HG03520 (cell line): ENCODE results near the gene URM1.

Source experiments
- ATAC-seq: cut with Tn5 transposase; IDR thresholded peaks from one replicate; pipeline ENCODE4 v1.9.1; 2021; ENCODE audit warnings: mild to moderate bottlenecking, moderate library complexity; ENCODE audit not compliant: unreplicated experiment

The URM1 gene

DNA sequence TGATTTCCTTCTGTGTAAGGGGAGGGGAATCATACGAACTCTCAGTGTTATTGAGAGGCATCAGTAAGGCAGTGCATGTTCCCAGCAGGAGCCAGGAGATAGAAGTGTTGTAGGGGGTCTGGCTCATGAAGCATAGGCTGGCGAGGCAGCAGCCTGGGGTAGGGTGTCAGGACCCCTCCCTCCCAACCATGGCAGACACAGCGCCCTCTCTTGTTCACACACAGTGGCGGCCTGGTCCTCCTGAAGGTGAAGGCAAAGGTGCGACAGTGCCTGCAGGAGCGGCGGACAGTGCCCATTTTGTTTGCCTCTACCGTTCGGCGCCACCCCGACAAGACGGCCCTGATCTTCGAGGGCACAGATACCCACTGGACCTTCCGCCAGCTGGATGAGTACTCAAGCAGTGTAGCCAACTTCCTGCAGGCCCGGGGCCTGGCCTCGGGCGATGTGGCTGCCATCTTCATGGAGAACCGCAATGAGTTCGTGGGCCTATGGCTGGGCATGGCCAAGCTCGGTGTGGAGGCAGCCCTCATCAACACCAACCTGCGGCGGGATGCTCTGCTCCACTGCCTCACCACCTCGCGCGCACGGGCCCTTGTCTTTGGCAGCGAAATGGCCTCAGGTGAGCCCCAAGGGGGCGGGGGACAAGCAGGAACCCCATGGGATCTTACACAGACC lies 26.1 kb upstream of the URM1 start:
- ATAC-seq = no peak

DNA sequence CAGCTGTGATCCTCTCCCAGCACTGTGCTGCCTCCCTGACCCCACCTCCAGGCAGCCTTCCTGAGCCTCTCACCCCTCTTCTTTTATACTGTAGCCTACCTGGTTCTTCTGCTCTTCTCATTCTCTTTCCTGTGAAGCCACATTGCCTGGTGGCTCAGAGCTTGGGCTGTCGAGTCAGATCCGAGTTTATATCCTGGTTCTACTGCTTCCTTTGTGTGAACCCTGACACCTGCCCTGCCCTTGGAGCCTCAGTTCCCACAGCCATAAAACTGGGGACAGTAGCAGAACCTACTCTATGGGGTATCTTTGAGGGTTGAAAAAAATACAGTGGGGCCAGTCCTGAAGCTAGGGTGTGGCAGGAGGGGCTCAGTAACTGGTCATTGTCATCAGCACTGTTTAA lies 22.0 kb upstream of the URM1 start:
- no peak for ATAC-seq

- ATAC-seq = no peak
Observed at GRCh38 chr9:128349772-128350171, 21.4 kb upstream of the URM1 start.

DNA sequence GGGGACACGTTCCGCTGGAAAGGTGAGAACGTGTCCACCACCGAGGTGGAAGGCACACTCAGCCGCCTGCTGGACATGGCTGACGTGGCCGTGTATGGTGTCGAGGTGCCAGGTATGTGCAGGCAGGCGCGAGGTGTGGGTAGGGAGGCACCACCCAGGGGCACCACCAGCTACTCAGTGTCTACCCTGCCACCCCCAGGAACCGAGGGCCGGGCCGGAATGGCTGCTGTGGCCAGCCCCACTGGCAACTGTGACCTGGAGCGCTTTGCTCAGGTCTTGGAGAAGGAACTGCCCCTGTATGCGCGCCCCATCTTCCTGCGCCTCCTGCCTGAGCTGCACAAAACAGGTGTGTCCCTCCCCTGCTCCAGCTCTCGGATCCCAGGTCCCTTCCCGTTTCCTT lies 15.7 kb upstream of the URM1 start:
- ATAC-seq = no peak

- no peak for ATAC-seq
Observed at GRCh38 chr9:128358090-128358489, 13.1 kb upstream of the URM1 start.

DNA sequence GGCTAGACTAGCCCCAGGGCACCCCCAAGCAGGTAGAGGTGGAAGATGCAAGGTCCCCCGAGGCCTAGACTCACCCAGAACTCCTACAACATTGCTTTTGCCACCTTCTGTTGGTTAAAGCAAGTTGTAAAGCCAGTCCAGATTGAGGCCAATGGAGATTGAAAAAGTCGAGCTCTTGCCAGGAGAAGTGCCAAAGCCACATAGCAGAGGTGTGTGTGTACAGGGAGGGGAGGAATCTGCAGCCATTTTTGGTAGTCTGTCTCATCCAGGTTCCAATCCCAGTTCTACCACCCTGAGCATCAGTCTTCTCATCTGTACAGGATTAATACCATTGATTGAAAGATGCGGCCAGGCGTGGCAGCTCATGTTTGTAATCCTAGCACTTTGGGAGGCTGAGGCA lies 12.3 kb upstream of the URM1 start:
- ATAC-seq = no peak

- no peak for ATAC-seq
Observed at GRCh38 chr9:128360826-128361225, 10.3 kb upstream of the URM1 start.

DNA sequence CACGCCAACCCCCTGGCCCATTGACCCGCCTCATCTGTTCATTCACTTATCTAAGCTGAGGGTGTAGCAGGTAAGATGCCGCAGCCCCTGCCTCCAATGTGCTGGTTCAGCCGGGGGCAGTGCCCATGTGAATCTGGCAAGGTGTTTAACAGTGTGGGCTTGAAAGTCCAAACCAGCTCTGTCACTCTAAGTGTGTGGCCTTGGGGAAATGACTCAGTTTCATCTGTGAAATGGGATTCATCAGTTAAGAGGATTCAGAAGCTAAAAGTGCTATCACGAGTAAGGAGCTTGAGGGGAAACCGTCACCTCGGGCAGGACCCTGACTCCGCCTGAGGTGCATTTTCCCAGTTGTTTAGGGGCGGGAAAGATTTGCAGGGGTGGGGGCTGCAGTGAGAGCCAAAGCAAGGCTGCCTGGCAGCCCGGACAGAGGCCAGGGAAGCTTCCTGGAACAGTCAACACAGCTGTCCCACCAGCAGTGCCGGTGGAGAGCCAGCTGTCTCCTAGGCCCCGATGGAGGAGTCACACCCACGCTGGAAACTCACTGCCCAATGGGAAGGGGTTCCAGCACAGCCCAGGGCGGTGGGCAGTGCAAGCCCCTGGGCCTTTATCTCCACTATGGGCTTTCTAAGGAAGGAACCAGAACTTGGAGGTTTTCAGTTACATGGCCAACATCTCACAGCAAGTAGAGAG lies 9.7 kb upstream of the URM1 start:
- ATAC-seq = no peak

DNA sequence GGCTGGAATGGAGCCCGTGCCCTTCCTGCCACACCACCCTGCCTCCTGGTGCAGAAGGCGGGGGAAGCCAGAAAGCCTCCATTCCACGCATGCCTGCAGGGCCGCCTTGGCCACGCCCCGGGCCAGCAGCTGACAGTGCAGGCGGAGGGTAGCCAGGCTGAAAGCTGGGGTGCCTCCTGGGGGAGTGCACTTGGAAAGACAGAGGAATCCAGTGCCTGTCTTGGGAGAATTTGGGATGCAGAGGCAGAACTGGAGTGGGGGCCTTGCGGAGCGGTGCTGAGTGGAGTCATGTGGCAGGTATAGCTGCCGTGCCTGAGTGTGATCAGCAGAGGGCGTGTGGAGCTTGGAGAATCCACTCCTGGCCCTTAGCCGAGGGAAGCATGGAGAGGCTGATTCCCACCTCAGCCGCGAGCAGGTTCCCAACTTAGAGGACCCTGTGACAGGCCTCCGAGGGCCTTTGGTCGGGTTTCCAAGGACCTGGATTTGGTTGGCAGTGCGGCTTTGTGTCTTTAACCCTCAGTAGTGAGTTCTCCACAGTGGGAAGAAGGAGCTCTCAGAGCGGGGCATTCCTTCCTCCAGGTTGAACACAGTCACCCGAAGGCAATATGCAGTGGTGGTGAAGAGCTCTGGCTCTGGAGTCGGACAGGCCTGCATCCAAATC lies 9.1 kb upstream of the URM1 start:
- ATAC-seq = no peak

GRCh38 chr9:128362774-128363173 lies 8.4 kb upstream of the URM1 start:
- no peak for ATAC-seq

DNA sequence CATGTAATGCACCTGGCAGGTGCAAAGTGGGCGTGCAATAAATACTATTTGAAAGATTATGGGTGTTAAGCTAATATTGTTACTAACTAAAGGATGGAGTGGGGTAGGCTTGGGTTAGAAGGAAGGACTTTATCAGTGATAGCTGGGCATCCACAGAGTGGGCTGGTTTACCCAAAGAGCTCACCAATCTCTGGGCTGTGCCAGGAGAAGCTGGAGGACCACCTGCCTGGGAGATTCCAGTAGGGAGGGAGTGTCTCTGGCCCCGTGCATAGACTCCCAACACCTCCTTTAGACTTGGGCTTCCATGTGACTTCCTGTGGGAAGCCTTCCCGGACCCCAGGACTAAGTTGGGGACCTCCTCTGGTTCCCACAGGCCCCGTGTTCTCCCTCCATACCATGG lies 5.6 kb upstream of the URM1 start:
- no peak for ATAC-seq

- no peak for ATAC-seq
Observed at GRCh38 chr9:128369024-128369706, 2.0 kb upstream of the URM1 start.

- ATAC-seq = no peak
Observed at GRCh38 chr9:128370367-128370751, 815 bp upstream of the URM1 start.

- ATAC-seq = no peak
Observed at GRCh38 chr9:128371630-128372117, 500 bp downstream of the URM1 start.

DNA sequence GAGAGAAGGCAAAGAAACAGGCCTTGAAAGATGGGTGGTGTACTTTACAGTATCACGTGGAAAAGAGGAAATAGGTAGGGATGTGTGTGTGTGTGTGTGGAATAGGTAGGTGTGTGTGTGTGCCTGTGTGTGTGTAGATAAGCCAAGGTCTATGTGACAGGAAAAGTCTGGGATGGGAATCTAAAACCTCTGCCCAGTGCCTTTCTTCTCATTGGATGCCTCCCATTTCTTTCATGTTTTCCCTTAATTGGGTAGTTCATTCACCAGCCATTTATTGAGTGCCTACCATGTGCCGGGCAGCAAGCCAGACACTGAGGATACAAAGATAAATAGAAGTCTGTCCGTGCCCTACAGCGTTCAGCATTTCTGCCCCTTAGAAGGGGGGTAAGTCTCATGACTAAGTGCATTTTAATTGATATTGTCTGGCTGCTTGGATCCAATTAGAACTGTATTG lies 1.0 kb downstream of the URM1 start:
- ATAC-seq = no peak

GRCh38 chr9:128372784-128373183 lies 1.6 kb downstream of the URM1 start:
- ATAC-seq = no peak

DNA sequence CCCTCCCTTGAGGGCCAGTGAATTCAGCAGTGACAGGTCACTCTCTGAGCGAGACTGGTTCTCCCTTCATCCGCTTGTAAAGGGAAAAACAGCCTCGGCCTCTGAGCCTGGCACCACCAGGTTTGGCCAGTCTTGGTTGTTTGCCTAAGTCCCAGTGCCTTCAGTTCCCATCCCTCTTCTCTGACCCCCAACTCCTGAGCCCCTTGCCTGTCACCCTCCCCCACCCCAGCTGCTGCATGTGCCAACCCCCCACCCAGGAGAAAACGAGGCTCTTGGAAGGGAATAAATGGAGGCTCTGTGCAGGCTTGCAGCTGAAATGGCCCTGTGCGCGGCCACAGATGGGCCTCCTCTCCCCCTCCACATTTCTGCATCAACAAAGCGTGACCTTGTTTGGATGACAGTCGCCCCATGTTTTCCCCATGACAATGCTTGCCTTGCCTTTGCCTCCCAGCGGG lies 3.1 kb downstream of the URM1 start:
- ATAC-seq = no peak

DNA sequence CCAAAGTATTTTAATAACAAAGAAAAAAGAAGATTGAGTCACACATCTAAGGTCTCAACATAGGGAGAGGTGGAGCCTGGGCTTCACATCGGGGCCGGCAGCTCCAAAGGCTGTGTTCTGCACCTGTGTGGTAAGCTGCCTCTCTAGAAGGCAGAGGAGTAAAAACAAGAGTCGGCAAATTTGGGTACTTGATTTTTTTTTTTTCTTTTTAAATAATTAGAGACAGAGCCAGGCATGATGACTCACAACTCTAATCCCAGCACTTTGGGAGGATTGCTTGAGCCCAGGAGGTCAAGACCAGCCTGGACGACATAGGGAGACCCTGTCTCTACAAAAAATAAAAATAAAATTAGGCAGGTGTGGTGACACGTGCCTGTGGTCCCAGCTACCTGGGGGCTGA lies 4.7 kb downstream of the URM1 start:
- ATAC-seq = no peak

DNA sequence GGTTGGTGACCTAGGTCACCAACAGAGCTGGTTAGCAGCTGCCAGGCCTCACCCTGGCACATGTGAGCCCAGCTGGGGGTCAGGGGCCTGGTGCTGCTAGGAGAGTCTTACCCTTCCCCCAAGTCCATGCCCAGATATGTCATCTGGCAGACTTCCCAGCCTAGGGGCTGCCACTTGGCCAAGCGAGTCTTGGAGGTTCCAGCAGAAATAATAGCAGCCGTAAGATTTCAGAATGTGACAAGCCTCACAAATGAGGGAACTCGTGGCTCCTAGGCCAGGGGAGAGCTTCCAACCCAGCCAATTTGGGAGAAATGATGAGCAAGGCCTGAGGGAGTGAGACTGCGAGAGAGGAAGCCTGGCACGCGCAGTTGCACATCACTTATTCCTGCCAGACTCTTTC lies 11.1 kb downstream of the URM1 start:
- ATAC-seq = no peak

DNA sequence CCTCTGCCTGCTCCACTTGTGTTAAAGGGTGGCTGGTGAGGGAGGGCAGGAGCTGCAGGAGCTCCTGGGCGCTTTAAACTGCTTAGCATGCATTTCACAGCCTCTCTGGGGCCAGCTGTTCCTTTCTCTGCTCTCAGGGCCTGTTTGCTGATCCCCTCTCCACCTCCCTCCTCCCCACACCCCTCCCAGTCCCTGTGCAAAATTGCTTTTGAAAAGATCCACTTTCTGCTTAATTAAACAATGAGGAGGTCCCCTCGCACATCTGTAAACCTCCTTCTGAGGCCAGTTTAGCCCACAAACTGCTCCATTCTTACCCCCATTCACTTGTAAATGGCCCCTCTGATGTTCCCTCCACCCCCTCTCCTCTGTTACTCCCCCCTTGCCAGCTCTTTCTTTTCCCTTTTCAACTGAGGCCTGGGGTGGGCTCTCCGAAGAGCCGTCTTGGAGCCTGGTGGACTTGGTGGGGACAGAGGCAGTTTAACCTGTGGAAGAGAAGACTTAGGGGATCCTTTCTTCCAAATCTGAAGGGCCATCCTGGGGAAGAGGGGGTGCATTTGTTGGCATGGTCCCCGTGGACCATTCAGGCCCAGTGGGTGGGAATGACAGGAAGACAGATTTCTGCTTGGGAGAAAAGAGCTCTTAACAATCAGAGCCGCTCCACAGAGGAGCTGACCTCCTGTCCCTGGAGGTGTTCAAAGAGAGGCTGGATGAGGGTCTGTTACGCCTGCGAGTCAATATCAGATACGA lies 12.0 kb downstream of the URM1 start:
- ATAC-seq = no peak

DNA sequence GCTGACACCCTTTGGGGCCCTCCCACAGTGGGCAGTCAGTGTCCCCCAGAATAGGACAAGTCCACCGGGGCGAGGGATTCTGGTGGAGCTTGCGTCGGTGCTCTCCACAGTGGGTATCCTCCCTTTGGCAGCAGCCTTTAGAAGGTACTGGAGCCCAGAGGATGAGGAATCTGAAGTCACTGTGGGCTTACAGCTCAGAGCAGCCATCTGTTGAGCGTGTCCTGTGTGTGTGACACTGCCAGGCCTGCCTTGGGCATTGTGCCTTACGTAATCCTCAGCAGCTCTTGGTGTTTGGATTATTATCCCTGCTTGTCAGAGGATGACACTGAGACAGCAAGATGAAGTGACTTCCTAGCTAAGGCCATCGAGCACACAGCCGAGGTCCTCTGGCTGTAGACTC lies 12.6 kb downstream of the URM1 start:
- ATAC-seq = no peak
